ENCODE results near the gene RPS6KA3. TPM values are rescaled to one million over a fixed set of nuclear protein-coding genes. Genes with fewer than 3 reads are reported as not detected.
A peak's percentile ranks its signal among the peaks of the same experiment; 100 is the strongest.
"Not testable (repeated sequence)": the region's sequence is repeated elsewhere in the genome, so short reads cannot be mapped to it uniquely, and the experiment has no call there.

Gene RPS6KA3
- total RNA-seq, 1 experiment from 2014 or later: 47.7 TPM

DNA sequence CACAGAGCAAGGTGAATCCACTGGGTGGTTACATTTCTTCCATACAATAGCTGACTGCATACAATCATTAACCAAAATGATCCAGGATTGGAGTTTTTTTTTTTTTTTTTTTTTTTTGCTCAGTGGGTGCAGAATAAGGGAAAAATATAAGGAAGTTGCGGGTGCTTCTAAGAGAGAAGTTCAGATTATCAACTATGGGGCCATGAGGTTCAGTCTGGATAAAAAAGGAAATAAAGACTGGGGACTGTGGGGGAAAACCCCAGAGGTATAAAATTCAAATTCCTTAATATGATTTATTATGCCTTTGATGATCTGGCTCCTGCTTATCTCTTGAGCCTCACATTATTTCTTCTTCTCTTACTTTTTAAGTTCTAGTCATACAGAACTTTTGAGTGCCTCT is 119.1 kb downstream of the RPS6KA3 start:
- no peak for DNase-seq (ENCODE audit: low read depth)

DNA sequence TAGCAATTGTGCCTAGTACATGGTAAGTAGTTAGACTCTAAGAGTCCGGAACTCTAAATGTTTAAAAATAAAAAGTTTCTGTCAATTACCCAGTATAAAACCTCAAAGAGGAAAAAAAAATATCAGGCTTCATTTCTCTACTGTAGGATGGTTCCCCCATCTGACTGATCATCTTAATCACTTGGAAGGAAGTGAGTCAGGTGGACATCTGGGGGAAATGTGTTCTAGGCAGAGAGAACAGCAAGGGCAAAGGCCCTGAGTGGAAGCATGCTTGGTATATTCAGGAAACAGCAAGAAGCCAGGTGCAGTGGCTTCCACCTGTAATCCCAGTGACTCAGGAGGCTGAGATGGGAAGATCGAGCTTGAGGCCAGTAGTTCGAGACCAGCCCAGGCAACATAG is 122.2 kb downstream of the RPS6KA3 start:
- DNase-seq (ENCODE audit: low read depth): peak; percentile 73

DNA sequence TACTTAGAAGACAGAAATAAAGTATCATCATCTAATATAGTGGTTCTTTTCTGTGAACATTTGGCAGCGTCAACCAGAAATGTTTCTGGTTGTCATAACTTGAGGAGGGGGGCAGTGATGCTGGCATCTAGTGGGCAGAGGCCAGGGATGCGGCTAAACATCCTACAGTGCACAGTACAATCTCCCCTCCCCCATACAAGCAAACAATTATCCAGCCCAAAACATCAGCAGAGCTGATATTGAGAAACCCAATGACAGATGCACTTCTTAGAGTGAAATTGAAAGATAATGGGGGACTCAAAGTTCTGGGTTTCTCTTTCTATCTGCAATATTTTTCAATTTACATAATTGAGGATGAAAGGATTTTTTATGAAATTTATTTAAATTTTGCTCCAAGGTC is 123.1 kb downstream of the RPS6KA3 start:
- DNase-seq (ENCODE audit: low read depth): no peak

GRCh38 chrX:20143111-20143510 is 123.6 kb downstream of the RPS6KA3 start:
- no peak for DNase-seq (ENCODE audit: low read depth)

DNA sequence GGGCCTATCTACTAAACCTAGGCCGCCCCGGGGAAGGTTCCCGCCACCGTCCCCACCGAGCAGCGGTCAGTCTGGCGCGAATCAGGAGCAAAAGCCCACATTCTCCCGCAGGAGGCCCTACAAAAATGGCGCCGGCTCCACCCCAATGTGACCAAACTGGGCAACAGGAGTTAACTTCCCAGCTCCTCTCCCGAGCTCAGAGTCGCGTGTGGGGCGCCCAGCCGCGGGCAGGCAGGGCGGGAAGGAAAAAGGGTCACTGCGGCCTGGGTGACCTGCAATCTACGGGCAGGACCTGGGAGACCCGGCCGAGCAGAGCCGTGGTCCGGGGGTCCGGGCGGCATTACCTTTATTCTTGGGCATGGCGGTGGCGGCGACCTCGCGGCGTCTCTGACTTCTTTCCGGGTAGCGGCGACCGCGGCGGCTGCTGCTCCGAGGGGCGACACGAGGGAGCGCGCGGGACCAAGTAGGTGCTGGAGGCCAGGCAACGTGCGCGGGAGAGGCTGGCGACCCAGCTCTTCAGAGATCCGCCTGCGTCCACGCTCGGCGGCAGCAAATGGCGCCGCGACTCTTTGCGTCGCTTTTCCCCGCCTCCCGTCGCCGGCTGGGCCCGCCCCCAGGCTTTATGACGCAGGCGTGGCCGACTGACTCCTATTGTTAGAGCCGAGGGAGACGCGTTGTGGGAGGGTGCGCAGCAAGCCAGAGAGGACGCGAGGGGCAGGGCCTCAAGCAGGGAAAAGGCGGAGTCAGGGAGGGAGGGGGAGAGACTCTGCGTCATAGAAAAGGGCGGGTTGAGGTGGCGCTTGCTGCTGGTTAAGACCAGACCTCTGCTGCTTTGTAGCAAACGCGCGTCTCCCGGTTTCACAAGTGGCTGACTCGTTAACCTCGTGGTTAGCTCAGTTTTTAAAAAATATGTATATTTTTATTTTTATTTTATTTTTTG is 125.2 kb downstream of the RPS6KA3 start, which contains the start of gene EIF1AX:
Gene EIF1AX (minus strand): TSS at position 558 of the 940 bp plus-strand sequence. CDS start 198 bp downstream, at position 360.
- DNase-seq (ENCODE audit: low read depth): peak; percentile 97

DNA sequence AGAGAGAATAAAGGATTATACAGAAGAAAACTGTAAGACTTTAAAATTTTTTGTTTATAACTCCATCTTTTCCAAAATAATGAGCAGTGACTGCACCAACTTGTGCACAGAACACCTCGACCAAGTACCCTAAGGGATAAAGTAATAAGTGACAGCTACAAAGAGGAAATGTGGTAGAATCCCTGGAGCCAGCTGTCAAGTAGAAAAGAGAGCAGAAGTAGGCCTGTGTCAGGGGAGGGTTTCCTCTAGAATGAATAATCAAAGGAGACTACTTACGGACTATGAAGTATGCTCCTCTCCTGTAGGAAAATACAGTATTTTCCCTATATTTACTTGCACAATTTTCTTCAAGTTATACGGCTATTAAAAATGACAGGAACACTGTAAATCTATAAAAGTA is 126.3 kb downstream of the RPS6KA3 start:
- DNase-seq (ENCODE audit: low read depth): no peak

DNA sequence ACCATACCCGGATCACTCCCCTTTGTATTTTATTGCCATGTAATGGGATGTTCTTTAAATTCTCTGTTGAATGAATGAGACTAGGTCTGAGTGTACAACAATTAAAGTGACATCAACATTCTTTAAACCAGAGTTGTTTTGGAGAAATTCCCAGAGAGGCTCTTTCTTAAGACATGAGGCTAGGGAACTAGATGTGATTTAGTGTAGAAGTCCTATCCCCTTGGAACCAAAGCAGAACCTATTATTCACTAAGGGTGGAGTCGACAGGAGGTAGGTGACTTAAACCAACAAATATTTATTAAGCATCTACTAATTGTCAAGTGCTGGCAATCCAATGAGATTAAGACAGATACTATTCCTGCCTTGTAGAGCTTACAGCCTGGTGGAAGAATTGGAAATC is 126.7 kb downstream of the RPS6KA3 start:
- DNase-seq (ENCODE audit: low read depth): no peak

DNA sequence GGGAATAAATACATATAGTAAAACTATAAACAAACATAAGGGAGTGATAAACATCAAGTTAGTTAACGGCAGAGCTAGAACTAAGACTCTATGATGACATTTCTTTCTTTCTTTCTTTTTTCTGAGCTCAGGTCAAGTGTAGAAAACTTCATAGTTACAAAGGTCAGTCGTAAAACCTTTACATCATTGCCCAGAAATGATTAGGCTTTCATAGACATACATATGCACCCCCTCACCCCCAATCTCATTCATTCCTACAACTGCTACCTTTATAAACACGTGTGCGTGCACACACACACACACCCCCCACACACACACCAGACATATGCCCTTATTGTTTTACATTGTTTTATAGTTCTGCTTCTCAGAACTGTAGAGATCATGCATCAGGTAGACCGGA is 130.8 kb downstream of the RPS6KA3 start:
- DNase-seq (ENCODE audit: low read depth): no peak

- DNase-seq (ENCODE audit: low read depth): no peak
Observed at GRCh38 chrX:20132666-20133065, 134.0 kb downstream of the RPS6KA3 start.

GRCh38 chrX:20130357-20130756 is 136.4 kb downstream of the RPS6KA3 start:
- no peak for DNase-seq (ENCODE audit: low read depth)

- no peak for DNase-seq (ENCODE audit: low read depth)
Observed at GRCh38 chrX:20129547-20129946, 137.2 kb downstream of the RPS6KA3 start.

DNA sequence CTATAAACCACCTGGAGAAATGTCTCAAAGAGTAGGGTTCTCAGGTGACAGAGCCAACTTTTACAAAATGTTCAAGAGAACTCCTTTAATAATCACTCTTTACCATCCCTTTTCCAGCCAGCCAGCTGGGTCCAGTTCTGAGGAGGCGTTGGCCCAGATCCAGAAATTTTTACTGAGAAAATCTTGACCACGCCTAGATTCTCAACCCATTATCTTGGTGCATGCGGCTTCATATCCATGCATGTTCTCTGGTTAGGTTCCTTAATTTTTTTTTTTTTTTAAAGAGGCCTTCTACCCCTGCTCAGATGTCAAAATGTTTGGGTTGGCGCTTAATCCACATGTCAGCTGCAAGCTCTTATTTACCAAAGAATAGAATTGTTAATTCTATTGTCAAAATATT is 138.0 kb downstream of the RPS6KA3 start:
- DNase-seq (ENCODE audit: low read depth): no peak

DNA sequence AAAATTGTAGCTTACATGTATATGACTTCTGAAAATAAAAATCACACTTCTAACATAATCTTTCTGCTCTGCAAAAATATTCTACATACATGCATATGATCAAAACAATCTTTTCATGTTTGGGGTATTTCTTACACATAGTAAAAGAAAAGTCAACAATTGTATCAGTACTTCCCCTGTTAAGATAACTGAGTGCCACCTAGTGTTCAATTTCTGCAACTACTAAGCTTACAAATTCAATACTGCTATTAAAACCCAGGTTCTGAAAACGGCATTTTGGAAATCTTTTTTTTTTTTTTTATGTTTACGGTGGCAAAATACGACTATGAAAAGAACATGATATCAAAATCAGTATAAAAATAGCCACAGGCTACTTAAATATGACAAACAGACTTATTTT is 139.3 kb downstream of the RPS6KA3 start:
- DNase-seq (ENCODE audit: low read depth): not testable (repeated sequence)

- not testable (repeated sequence) for DNase-seq (ENCODE audit: low read depth)
Observed at GRCh38 chrX:20126833-20127232, 139.9 kb downstream of the RPS6KA3 start.

DNA sequence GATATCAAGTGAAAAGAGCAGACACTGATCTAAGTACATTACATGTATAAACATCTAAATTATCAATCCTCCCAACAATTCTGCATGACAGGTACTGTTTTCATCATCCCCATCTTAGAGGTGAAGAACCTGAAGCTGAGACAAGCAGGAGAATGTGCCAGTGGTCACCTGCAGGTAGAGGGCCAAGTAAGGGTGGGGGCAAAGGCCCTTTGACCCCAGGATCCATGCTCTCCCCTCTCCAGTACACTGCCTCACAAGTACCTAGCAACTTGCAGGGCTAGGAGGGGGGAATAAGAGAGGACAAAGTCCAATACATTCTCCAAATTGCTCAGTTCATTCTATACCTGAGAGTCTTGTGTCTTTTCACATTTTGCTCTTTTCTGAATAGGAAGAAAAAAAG is 141.7 kb downstream of the RPS6KA3 start:
- no peak for DNase-seq (ENCODE audit: low read depth)

DNA sequence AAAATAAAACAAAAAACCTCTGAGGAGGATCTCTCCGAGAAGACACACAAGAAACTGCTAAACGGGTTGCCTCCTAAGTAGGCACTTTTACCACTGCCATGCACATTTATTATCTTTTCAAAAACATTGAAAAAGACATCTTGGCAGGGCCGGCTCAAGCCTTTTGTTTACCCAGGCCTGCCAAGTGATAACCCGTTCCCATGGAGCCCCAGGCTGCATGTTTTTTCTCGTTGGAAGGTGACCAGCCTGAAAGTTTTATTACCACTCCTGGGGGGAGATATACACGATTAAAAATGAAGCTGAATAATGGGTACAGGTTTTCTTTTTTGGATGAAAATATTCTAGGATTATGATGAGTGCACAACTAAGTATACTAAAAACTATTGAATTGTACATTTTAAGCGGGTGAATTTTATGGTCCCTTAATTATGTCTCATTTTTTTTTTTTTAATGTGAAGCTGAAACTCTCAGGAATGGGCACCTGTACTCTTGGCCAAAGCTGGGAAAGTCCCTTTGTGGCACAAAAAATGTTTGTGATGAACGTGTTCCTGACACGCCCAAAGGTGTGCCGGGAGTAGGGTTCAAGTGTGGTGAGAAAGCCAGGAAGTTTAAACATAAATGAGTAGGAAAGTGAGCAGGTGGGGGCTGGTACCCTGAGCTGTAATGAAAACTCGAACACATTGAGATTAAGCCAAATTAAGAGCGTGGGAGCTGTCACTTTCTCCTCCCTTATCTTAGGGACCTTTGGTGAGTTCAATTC is 148.5 kb downstream of the RPS6KA3 start:
- DNase-seq (ENCODE audit: low read depth): no peak

DNA sequence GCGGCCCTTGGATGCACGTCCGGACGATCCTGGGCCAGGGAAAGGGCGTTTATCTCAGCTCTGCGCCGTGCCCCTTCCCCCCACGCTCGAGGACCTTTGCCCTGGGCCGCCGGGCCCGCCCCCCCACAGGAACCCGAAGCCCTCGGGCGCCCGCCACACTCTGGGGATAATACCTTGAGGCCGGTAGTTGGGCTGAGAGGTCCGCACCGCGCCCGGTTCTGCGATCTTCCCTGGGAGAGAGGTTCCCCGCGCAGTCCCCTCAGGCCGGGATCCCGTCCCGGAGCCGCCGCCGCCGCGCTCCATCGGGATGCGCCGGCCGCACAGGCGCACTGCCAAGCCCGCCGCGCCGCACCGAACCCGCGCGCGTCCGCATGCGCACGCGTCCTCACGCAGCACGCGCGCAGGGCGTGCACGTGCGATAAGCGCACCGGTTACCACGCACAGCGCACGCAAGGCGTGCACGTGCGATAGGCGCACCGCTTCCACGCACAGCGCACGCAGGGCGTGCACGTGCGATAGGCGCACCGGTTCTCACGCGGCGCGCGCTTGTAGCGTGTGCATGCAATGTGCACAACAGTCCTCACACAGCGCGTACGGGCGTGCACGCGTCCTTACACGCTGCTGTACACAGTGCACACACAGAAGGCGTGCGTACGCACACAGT is 150.0 kb downstream of the RPS6KA3 start, which contains the start of gene MAP7D2:
Gene MAP7D2 (minus strand): TSS at position 331 of the 664 bp plus-strand sequence. CDS start 28 bp downstream, at position 303.
- DNase-seq (ENCODE audit: low read depth): peak; percentile 7

- DNase-seq (ENCODE audit: low read depth): no peak
Observed at GRCh38 chrX:20116087-20116576, 150.6 kb downstream of the RPS6KA3 start.

GRCh38 chrX:20112022-20112774 is 154.5 kb downstream of the RPS6KA3 start:
- no peak for DNase-seq (ENCODE audit: low read depth)

DNA sequence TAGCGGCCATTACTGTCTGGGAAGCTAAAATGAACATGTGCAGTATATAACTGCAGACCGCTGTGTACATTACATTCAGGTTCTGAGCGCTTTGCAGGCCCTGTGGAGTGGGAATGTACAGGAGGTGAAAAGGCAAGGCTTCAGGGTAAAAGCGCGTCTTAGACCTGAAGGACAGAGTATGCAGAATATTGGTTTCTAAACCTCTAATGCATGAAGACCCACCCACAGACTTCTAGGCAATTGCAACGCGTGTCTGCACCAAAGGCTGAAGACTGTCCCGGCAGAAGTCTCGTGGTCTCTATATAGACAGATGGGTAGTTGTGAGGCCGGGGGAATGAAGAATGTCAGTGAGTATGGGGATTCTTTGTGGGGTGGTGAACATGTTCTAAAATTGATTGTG is 155.4 kb downstream of the RPS6KA3 start:
- DNase-seq (ENCODE audit: low read depth): no peak

DNA sequence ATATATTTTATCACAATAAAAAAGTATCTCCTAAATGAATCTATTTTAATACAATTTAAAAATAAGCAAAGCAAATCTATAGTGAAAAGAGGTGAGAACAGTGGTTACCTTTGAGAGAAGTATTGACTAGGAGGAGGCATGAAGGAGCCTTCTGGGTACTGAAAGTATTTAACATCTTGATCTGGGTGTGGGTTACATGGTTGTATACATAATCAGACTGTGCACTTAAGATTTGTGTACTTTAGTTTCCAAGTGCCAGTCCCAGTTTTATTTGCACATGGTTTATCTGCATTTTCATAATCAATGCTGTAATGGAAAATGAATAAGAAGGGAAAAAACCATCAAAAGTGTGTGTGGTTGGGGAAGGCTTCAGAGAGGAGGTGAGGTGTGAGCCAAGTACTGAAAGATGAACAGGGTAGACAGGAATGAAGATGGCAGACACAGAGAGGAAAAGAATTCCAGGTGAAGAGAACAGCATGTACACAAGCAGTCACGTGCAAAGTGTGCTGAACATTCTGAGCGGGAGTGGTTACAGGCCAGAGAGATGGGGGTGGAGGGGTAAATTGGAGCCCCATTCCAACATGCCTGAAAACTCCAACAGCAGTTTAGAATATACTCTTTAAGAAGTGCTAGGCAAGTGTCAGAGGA is 164.7 kb downstream of the RPS6KA3 start:
- DNase-seq (ENCODE audit: low read depth): no peak
